Adrenal gland (tissue), 12 donors: ENCODE data around the gene HIC1. TPM values are rescaled to one million over a fixed set of nuclear protein-coding genes. Genes with fewer than 3 reads are reported as not detected.
A peak's percentile ranks its signal among the peaks of the same experiment; 100 is the strongest.

Experiments
- DNase-seq, 7 donors: peaks; one replicate each; pipeline ENCODE4 v3.0.0-alpha.2; 2019 to 2020
- H3K27ac ChIP-seq, 5 donors: fragments of 200-600 bp; sonication (generic) in 4 of 5; 1 replicate in 3 of 5; 2 replicates in 2 of 5; pipeline versions ENCODE4 v1.5.1 to v1.8.0; 2016 to 2020; ENCODE audit warnings: mild to moderate bottlenecking in 1 of 5
- H3K27me3 ChIP-seq: fragments of 200-600 bp; 2 replicates; pipeline ENCODE4 v1.8.0; 2021
- H3K36me3 ChIP-seq, 2 donors: fragments of 200-600 bp; replicated peaks in 1 of 2; 1 replicate in 1 of 2; 2 replicates in 1 of 2; pipeline versions ENCODE4 v1.5.1 to v1.8.0; 2018 to 2022
- H3K4me1 ChIP-seq, 2 donors: fragments of 200-600 bp; replicated peaks in 1 of 2; 1 replicate in 1 of 2; 2 replicates in 1 of 2; pipeline versions ENCODE4 v1.5.1 to v1.8.0; 2018 to 2021
- H3K4me3 ChIP-seq, 4 donors: fragments of 200-600 bp; sonication (generic) in 3 of 4; one replicate each; pipeline ENCODE4 v1.5.1; 2016 to 2018
- H3K9me3 ChIP-seq, 3 donors: fragments of 200-600 bp; sonication (generic) in 1 of 3; replicated peaks in 1 of 3; 1 replicate in 2 of 3; 2 replicates in 1 of 3; pipeline versions ENCODE4 v1.5.1 to v1.8.0; 2016 to 2021
- CTCF ChIP-seq, 6 experiments: fragments of 450-650 bp in 4 of 6; fragments of 200-600 bp in 2 of 6; sonication (generic) in 1 of 6; IDR thresholded peaks; 1 replicate in 5 of 6; 2 replicates in 1 of 6; pipeline versions ENCODE4 v1.5.1 to v1.8.0; 2016 to 2021; ENCODE audit warnings: antibody characterized with exemption in 6 of 6, mild to moderate bottlenecking in 2 of 6, moderate library complexity in 1 of 6
- POLR2A ChIP-seq, 2 donors: fragments of 450-650 bp; IDR thresholded peaks; one replicate each; pipeline ENCODE4 v1.6.1; 2017; ENCODE audit warnings: antibody characterized with exemption in 2 of 2, mild to moderate bottlenecking in 2 of 2, moderate library complexity in 1 of 2
- WGBS, 4 donors: extraction: QIAGEN DNeasy Blood & Tissue Kit in 2 of 4; methylation state at CpG; one replicate each; pipeline versions ENCODE4 v1.1.5 to v1.1.7; 2013 to 2017; 5-methylcytosine and 5-hydroxymethylcytosine counted together
- intact Hi-C, 2 donors: fragments of 100-400 bp; cut with DNase I; formaldehyde crosslinking; loops; one replicate each; pipeline versions ENCODE4 v1.14.1 to v1.15.0; 2022 to 2023
- polyA plus RNA-seq, 3 donors: library from polyadenylated mRNA; stranded (reverse); fragments of 200-250 nt in 2 of 3; fragments of 350-450 nt in 1 of 3; fragmentation: Illumina TruSeq in 1 of 3; extraction: RNeasy Lipid Tissue Mini Kit (QIAGEN cat#74804) in 1 of 3; gene quantifications; one replicate each; pipeline ENCODE4 v1.2.3, GENCODE V29; 2013 to 2014
- total RNA-seq, 9 donors: library from RNA; depleted of rRNA in 4 of 9; stranded (reverse); fragments of >200 nt in 4 of 9; fragments of 120-200 nt in 1 of 9; fragmentation: NEBNext Ultra II Directional in 1 of 9; extraction: Animal tissue kit (Norgen Biotek cat#: 25700) in 1 of 9; gene quantifications; one replicate each; pipeline versions ENCODE4 v1.1.0 to v1.2.4, GENCODE V29; 2013 to 2023
- donor health status: healthy with polysubstance abuse.
- donor health status: Bipolar disorder and iron deficiency.
- donor health status: DM: yes; HTN: yes; CAD: no.
- donor health status: DM: no; HTN: no; CAD: no.
- donor health status: DM: no; HTN: no; CAD: no.
- donor health status: DM: yes; HTN: yes; CAD: no.

Gene HIC1
- total and polyA plus RNA-seq, 12 donors, result 0.92 to 61.8 (median 23.9) TPM

GRCh38 chr17:2068031-2068518 is 13.2 kb downstream of the HIC1 start:
- H3K4me3 ChIP-seq, result no peak overlapping the region
- intact Hi-C loops, result no loop called here
- H3K36me3 ChIP-seq, result peaks cover 0 to 21% of the 10 kb centered on the region in 2 donors
- DNase-seq, result no peak
- TF ChIP-seq CTCF (IDR thresholded peaks at IDR 0.05) (no peak), POLR2A (IDR thresholded peaks at IDR 0.05) (no peak)
- no peaks in the 10 kb centered on the region for H3K27me3 ChIP-seq
- 61 to 70% (median 65%) methylated on average over 5 to 6 of the region's 6 CpGs for WGBS, 4 donors
- peaks cover 6 to 50% of the 10 kb centered on the region in 2 donors for H3K4me1 ChIP-seq
- no peaks in the 10 kb centered on the region for H3K9me3 ChIP-seq
- H3K27ac ChIP-seq, result peak overlapping the region in 4 of 5 donors; percentile 31 to 88 (median 54)

- peak overlapping the region in 4 of 5 donors; percentile 31 to 88 (median 54) for H3K27ac ChIP-seq
- H3K4me3 ChIP-seq, result no peak overlapping the region
- no peaks in the 10 kb centered on the region for H3K27me3 ChIP-seq
- 66 to 80% (median 68%) methylated on average over 12 to 15 of the region's 15 CpGs for WGBS, 4 donors
- no peaks in the 10 kb centered on the region for H3K9me3 ChIP-seq
- peak in 1 of 7 donors; percentile 62 for DNase-seq
- TF ChIP-seq POLR2A (IDR thresholded peaks at IDR 0.05) (no peak), CTCF (IDR thresholded peaks at IDR 0.05) (no peak)
- intact Hi-C loops, result no loop called here
- peaks cover 6 to 50% of the 10 kb centered on the region in 2 donors for H3K4me1 ChIP-seq
- peaks cover 0 to 21% of the 10 kb centered on the region in 2 donors for H3K36me3 ChIP-seq
Measured at GRCh38 chr17:2068519-2069051, 13.7 kb downstream of the HIC1 start.

- peak overlapping the region in 4 of 5 donors; percentile 71 to 91 (median 82) for H3K27ac ChIP-seq
- H3K4me3 ChIP-seq, result no peak overlapping the region
- no peak for DNase-seq
- intact Hi-C loops, result no loop called here
- H3K36me3 ChIP-seq, result peaks cover 0 to 8% of the 10 kb centered on the region in 2 donors
- TF ChIP-seq CTCF (IDR thresholded peaks at IDR 0.05) (no peak), POLR2A (IDR thresholded peaks at IDR 0.05) (no peak)
- peaks cover 6 to 40% of the 10 kb centered on the region in 2 donors for H3K4me1 ChIP-seq
- no peaks in the 10 kb centered on the region for H3K27me3 ChIP-seq
- H3K9me3 ChIP-seq, result no peaks in the 10 kb centered on the region
- 81 to 92% (median 85%) methylated on average over 6 to 13 of the region's 13 CpGs for WGBS, 4 donors
Measured at GRCh38 chr17:2070241-2071023, 15.5 kb downstream of the HIC1 start.

GRCh38 chr17:2071024-2071385 is 16.1 kb downstream of the HIC1 start:
- DNase-seq, result no peak
- no peak overlapping the region for H3K4me3 ChIP-seq
- intact Hi-C loops, result no loop called here
- peaks cover 6 to 46% of the 10 kb centered on the region in 2 donors for H3K4me1 ChIP-seq
- TF ChIP-seq POLR2A (IDR thresholded peaks at IDR 0.05) (no peak), CTCF (IDR thresholded peaks at IDR 0.05) (no peak)
- no peaks in the 10 kb centered on the region for H3K27me3 ChIP-seq
- no peaks in the 10 kb centered on the region for H3K9me3 ChIP-seq
- H3K27ac ChIP-seq, result peak overlapping the region in 4 of 5 donors; percentile 71 to 91 (median 82)
- WGBS, 4 donors, result 86 to 92% (median 87%) methylated on average over 6 of the region's 6 CpGs
- H3K36me3 ChIP-seq, result peaks cover 0 to 8% of the 10 kb centered on the region in 2 donors
